H9 (cell line): ENCODE results near the gene FAM174B. TPM values are rescaled to one million over a fixed set of nuclear protein-coding genes. Genes with fewer than 3 reads are reported as not detected.

Experiments used
- DNase-seq: peaks from one replicate; pipeline ENCODE4 v3.0.0-alpha.2; 2017
- H2AFZ ChIP-seq: one replicate; pipeline ENCODE4 v1.6.1; 2013; ENCODE audit warnings: mild to moderate bottlenecking, low read length, control low read depth, moderate library complexity
- H2AK5ac ChIP-seq: 2 replicates; pipeline ENCODE4 v1.6.1; 2013; ENCODE audit warnings: low read length, control low read depth, mixed read lengths; ENCODE audit not compliant: insufficient read length
- H2BK120ac ChIP-seq: one replicate; pipeline ENCODE4 v1.6.1; 2013; ENCODE audit warnings: low read depth, mild to moderate bottlenecking, low read length, control low read depth, inconsistent platforms; ENCODE audit not compliant: poor library complexity, severe bottlenecking
- H2BK12ac ChIP-seq: 2 replicates; pipeline ENCODE4 v1.6.1; 2013; ENCODE audit warnings: low read length, control low read depth, mixed read lengths, low read depth; ENCODE audit not compliant: insufficient read length
- H2BK15ac ChIP-seq: 2 replicates; pipeline ENCODE4 v1.6.1; 2013; ENCODE audit warnings: low read depth, low read length, control low read depth
- H2BK20ac ChIP-seq: one replicate; pipeline ENCODE4 v1.6.1; 2013; ENCODE audit warnings: low read depth, mild to moderate bottlenecking, low read length, control low read depth, inconsistent platforms; ENCODE audit not compliant: poor library complexity, severe bottlenecking
- H2BK5ac ChIP-seq: 2 replicates; pipeline ENCODE4 v1.6.1; 2013; ENCODE audit warnings: low read length, control low read depth, mixed read lengths; ENCODE audit not compliant: insufficient read length
- H3K14ac ChIP-seq: 2 replicates; pipeline ENCODE4 v1.6.1; 2013; ENCODE audit warnings: low read length, control low read depth; ENCODE audit not compliant: insufficient read depth
- H3K18ac ChIP-seq: 2 replicates; pipeline ENCODE4 v1.6.1; 2013; ENCODE audit warnings: low read depth, mild to moderate bottlenecking, mixed read lengths, low read length, control low read depth; ENCODE audit not compliant: insufficient read length
- H3K23ac ChIP-seq: 2 replicates; pipeline ENCODE4 v1.6.1; 2013; ENCODE audit warnings: low read length, control low read depth, mixed read lengths, low read depth; ENCODE audit not compliant: insufficient read length
- H3K23me2 ChIP-seq: 2 replicates; pipeline ENCODE4 v1.6.1; 2013; ENCODE audit warnings: low read depth, mild to moderate bottlenecking, mixed read lengths, low read length, control low read depth; ENCODE audit not compliant: insufficient read length, poor library complexity, severe bottlenecking
- H3K27ac ChIP-seq: 2 replicates; pipeline ENCODE4 v1.5.1; 2013; ENCODE audit warnings: low read length, control low read depth, mixed read lengths, low read depth; ENCODE audit not compliant: insufficient read length
- H3K27me3 ChIP-seq: 2 replicates; pipeline ENCODE4 v1.6.1; 2013; ENCODE audit warnings: low read length, control low read depth, inconsistent platforms; ENCODE audit not compliant: insufficient read depth
- H3K4ac ChIP-seq: 2 replicates; pipeline ENCODE4 v1.6.1; 2013; ENCODE audit warnings: low read depth, mild to moderate bottlenecking, control low read depth, inconsistent platforms, low read length, moderate library complexity
- H3K4me1 ChIP-seq: 2 replicates; pipeline ENCODE4 v1.6.1; 2013; ENCODE audit warnings: low read length, control low read depth, inconsistent platforms; ENCODE audit not compliant: insufficient read depth
- H3K4me2 ChIP-seq: 2 replicates; pipeline ENCODE4 v1.6.1; 2013; ENCODE audit warnings: low read length, control low read depth, mixed read lengths; ENCODE audit not compliant: insufficient read length, insufficient read depth
- H3K56ac ChIP-seq: 2 replicates; pipeline ENCODE4 v1.6.1; 2013; ENCODE audit warnings: low read depth, mild to moderate bottlenecking, mixed read lengths, low read length, control low read depth; ENCODE audit not compliant: insufficient read length
- H3K79me1 ChIP-seq: 2 replicates; pipeline ENCODE4 v1.6.1; 2013; ENCODE audit warnings: low read depth, mild to moderate bottlenecking, moderate library complexity, low read length, control low read depth, inconsistent platforms; ENCODE audit not compliant: insufficient read depth, poor library complexity, severe bottlenecking
- H3K79me2 ChIP-seq: 2 replicates; pipeline ENCODE4 v1.6.1; 2013; ENCODE audit warnings: low read length, control low read depth, inconsistent platforms; ENCODE audit not compliant: insufficient read depth
- H3K9ac ChIP-seq: 2 replicates; pipeline ENCODE4 v1.6.1; 2013; ENCODE audit warnings: low read length, control low read depth, mixed read lengths; ENCODE audit not compliant: insufficient read length; ENCODE audit errors: extremely low read depth
- H3K9me3 ChIP-seq: one replicate; pipeline ENCODE4 v1.6.1; 2013; ENCODE audit warnings: low read depth, low read length, inconsistent platforms; ENCODE audit not compliant: control insufficient read depth
- H3T11ph ChIP-seq: one replicate; pipeline ENCODE4 v1.6.1; 2013; ENCODE audit warnings: mild to moderate bottlenecking, low read length, control low read depth, inconsistent platforms
- H4K20me1 ChIP-seq: one replicate; pipeline ENCODE4 v1.6.1; 2013; ENCODE audit not compliant: control insufficient read depth, insufficient read length, insufficient read depth
- H4K5ac ChIP-seq: 2 replicates; pipeline ENCODE4 v1.6.1; 2013; ENCODE audit warnings: low read depth, mild to moderate bottlenecking, mixed read lengths, low read length, control low read depth; ENCODE audit not compliant: insufficient read length
- H4K8ac ChIP-seq: replicated peaks from 2 replicates; pipeline ENCODE4 v1.6.1; 2013; ENCODE audit warnings: low read length, control low read depth, mixed read lengths, low read depth; ENCODE audit not compliant: insufficient read length
- H4K91ac ChIP-seq: 2 replicates; pipeline ENCODE4 v1.6.1; 2013; ENCODE audit warnings: low read depth, mild to moderate bottlenecking, moderate library complexity, mixed read lengths, low read length, control low read depth; ENCODE audit not compliant: insufficient read length
- H3K27ac Mint-ChIP-seq, 3 experiments: 2 replicates in 2 of 3; 3 replicates in 1 of 3; pipeline ENCODE4 v1.8.0; 2020 to 2021; ENCODE audit warnings: mixed read lengths in 3 of 3, mild to moderate bottlenecking in 1 of 3, moderate library complexity in 1 of 3
- H3K27me3 Mint-ChIP-seq: 2 replicates; pipeline ENCODE4 v1.8.0; 2021; ENCODE audit warnings: low read depth, mild to moderate bottlenecking, moderate library complexity, mixed read lengths
- H3K36me3 Mint-ChIP-seq, 3 experiments: 2 replicates in 2 of 3; 3 replicates in 1 of 3; pipeline ENCODE4 v1.8.0; 2020 to 2021; ENCODE audit warnings: low read depth in 3 of 3, mixed read lengths in 3 of 3; ENCODE audit not compliant: insufficient read depth in 1 of 3
- H3K4me1 Mint-ChIP-seq, 2 experiments: 2 replicates each; pipeline ENCODE4 v1.8.0; 2020; ENCODE audit warnings: mixed read lengths in 2 of 2
- H3K4me3 Mint-ChIP-seq, 2 experiments: 2 replicates in 1 of 2; 3 replicates in 1 of 2; pipeline ENCODE4 v1.8.0; 2020 to 2021; ENCODE audit warnings: mild to moderate bottlenecking in 2 of 2, mixed read lengths in 2 of 2, moderate library complexity in 1 of 2
- H3K9me3 Mint-ChIP-seq, 2 experiments: 2 replicates in 1 of 2; 3 replicates in 1 of 2; pipeline ENCODE4 v1.8.0; 2020; ENCODE audit warnings: mild to moderate bottlenecking in 2 of 2, mixed read lengths in 2 of 2, moderate library complexity in 1 of 2
- WGBS: extraction: QIAGEN DNeasy Blood & Tissue Kit; methylation state at CpG from one replicate; pipeline ENCODE4 v1.1.7; 2013; ENCODE audit warnings: missing lambda C conversion rate, low lambda C conversion rate, mixed read lengths; ENCODE audit not compliant: insufficient read length; ENCODE audit errors: extremely low coverage; 5-methylcytosine and 5-hydroxymethylcytosine counted together
- total RNA-seq: library from RNA; stranded (reverse); gene quantifications from 2 replicates; pipeline ENCODE4 v1.2.1, GENCODE V29; 2021
- TF ChIP-seq, protein P1 (sequence below): fragments of 200-600 bp; sonication (generic); conservative IDR thresholded peaks from 3 replicates; pipeline ENCODE4 v1.8.0; 2021; ENCODE audit warnings: antibody characterized with exemption, mild to moderate bottlenecking

The FAM174B gene
- total RNA-seq, 1 experiment from 2014 or later: 38.0 TPM

- no peak for DNase-seq
Observed at GRCh38 chr15:92569778-92570177, 85.8 kb downstream of the FAM174B start.

More at GRCh38 chr15:92569778-92570177, 85.8 kb downstream of the FAM174B start:
- Histone ChIP-seq H4K8ac (no peak overlapping the region), H3K27me3 (no peaks in the 10 kb centered on the region), H3K9ac (no peak overlapping the region), H2BK120ac (no peak overlapping the region), H3T11ph (no peak overlapping the region), H3K27ac (no peak overlapping the region), H3K14ac (no peak overlapping the region), H3K9me3 (no peaks in the 10 kb centered on the region), H3K18ac (no peak overlapping the region), H3K4me2 (no peak overlapping the region), H2AK5ac (no peak overlapping the region), H4K91ac (no peak overlapping the region), H2BK5ac (no peak overlapping the region), H3K4me1 (no peaks in the 10 kb centered on the region), H3K56ac (no peak overlapping the region), H2AFZ (no peak overlapping the region), H3K23me2 (no peaks in the 10 kb centered on the region), H2BK15ac (no peak overlapping the region), H4K5ac (no peak overlapping the region), H3K79me2 (0 out of 2 replicates have a peak, but pooled peaks cover 2% of the 10 kb centered on the region), H3K79me1 (no peaks in the 10 kb centered on the region), H2BK12ac (no peak overlapping the region), H4K20me1 (no peaks in the 10 kb centered on the region), H2BK20ac (no peak overlapping the region), H3K4ac (no peak overlapping the region), H3K23ac (no peak overlapping the region)
- Mint-ChIP-seq H3K4me3 (no peak overlapping the region), H3K36me3 (peaks cover 0 to 3% (median 0%) of the 10 kb centered on the region in 3 experiments; a peak in 3 of 7 replicates), H3K27ac (no peak overlapping the region), H3K4me1 (no peaks in the 10 kb centered on the region), H3K9me3 (peaks cover 0 to 9% of the 10 kb centered on the region in 2 experiments; a peak in 3 of 5 replicates), H3K27me3 (peaks cover 36% of the 10 kb centered on the region)
- no CpG with 5 or more reads among the region's 3 CpGs for WGBS
- TF ChIP-seq, protein P1, sequence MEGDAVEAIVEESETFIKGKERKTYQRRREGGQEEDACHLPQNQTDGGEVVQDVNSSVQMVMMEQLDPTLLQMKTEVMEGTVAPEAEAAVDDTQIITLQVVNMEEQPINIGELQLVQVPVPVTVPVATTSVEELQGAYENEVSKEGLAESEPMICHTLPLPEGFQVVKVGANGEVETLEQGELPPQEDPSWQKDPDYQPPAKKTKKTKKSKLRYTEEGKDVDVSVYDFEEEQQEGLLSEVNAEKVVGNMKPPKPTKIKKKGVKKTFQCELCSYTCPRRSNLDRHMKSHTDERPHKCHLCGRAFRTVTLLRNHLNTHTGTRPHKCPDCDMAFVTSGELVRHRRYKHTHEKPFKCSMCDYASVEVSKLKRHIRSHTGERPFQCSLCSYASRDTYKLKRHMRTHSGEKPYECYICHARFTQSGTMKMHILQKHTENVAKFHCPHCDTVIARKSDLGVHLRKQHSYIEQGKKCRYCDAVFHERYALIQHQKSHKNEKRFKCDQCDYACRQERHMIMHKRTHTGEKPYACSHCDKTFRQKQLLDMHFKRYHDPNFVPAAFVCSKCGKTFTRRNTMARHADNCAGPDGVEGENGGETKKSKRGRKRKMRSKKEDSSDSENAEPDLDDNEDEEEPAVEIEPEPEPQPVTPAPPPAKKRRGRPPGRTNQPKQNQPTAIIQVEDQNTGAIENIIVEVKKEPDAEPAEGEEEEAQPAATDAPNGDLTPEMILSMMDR: no peak

Other genes with a start within 250 kb of the FAM174B start
- gene CHD2, start 244.5 kb upstream of the FAM174B start, total RNA-seq: 56.7 and 63.3 TPM in 2 replicates